Heart right ventricle (tissue), 16 donors: ENCODE data around the gene KRTAP10-6. TPM values are rescaled to one million over a fixed set of nuclear protein-coding genes. Genes with fewer than 3 reads are reported as not detected.
A peak's percentile ranks its signal among the peaks of the same experiment; 100 is the strongest.

ENCODE experiments used
- ATAC-seq, 8 donors: fragments of 200-7000 bp; cut with Tn5 transposase; one replicate each; pipeline ENCODE4 v1.9.1; 2020; ENCODE audit warnings: mild to moderate bottlenecking in 8 of 8, moderate library complexity in 8 of 8, moderate number of reproducible peaks in 1 of 8
- DNase-seq, 2 donors: peaks; one replicate each; pipeline ENCODE4 v3.0.0-alpha.2; 2020
- H3K27ac ChIP-seq, 10 donors: fragments of 200-600 bp; sonication (generic) in 2 of 10; one replicate each; pipeline versions ENCODE4 v1.5.0 to v1.8.0; 2020 to 2022; ENCODE audit warnings: mild to moderate bottlenecking in 3 of 10
- H3K27me3 ChIP-seq, 7 donors: fragments of 200-600 bp; one replicate each; pipeline ENCODE4 v1.8.0; 2021 to 2022; ENCODE audit warnings: mild to moderate bottlenecking in 2 of 7
- H3K36me3 ChIP-seq, 9 donors: fragments of 200-600 bp; sonication (generic) in 1 of 9; one replicate each; pipeline versions ENCODE4 v1.5.0 to v1.8.0; 2020 to 2022; ENCODE audit warnings: mild to moderate bottlenecking in 2 of 9
- H3K4me1 ChIP-seq, 9 donors: fragments of 200-600 bp; sonication (generic) in 1 of 9; one replicate each; pipeline versions ENCODE4 v1.5.0 to v1.8.0; 2020 to 2022; ENCODE audit warnings: mild to moderate bottlenecking in 4 of 9
- H3K4me3 ChIP-seq, 10 donors: fragments of 200-600 bp; sonication (generic) in 2 of 10; one replicate each; pipeline versions ENCODE4 v1.5.0 to v1.8.0; 2020 to 2022; ENCODE audit warnings: mild to moderate bottlenecking in 7 of 10, moderate library complexity in 2 of 10
- H3K9me3 ChIP-seq, 11 donors: fragments of 200-600 bp in 10 of 11; sonication (generic) in 2 of 11; one replicate each; pipeline versions ENCODE4 v1.5.0 to v1.8.0; 2013 to 2022; ENCODE audit warnings: mild to moderate bottlenecking in 2 of 11, control low read depth in 1 of 11, moderate library complexity in 1 of 11
- WGBS, 2 donors: extraction: QIAGEN DNeasy Blood & Tissue Kit; methylation state at CpG; one replicate each; pipeline ENCODE4 v1.1.7; 2013; ENCODE audit warnings: inconsistent platforms in 1 of 2; 5-methylcytosine and 5-hydroxymethylcytosine counted together
- intact Hi-C, 10 donors: fragments of 100-400 bp; cut with DNase I; formaldehyde crosslinking; loops; one replicate each; pipeline versions ENCODE4 v1.11.1 to v1.14.2; 2022
- polyA plus RNA-seq, 2 donors: library from polyadenylated mRNA; stranded (reverse); fragments of 200-250 nt; gene quantifications; one replicate each; pipeline ENCODE4 v1.2.3, GENCODE V29; 2013
- total RNA-seq, 10 donors: library from RNA; stranded (reverse); fragmentation: NEBNext Ultra II Directional in 3 of 10; extraction: Animal tissue kit (Norgen Biotek cat#: 25700) in 3 of 10; gene quantifications; one replicate each; pipeline versions ENCODE4 v1.2.1 to v1.2.4, GENCODE V29; 2021 to 2023
- TF ChIP-seq, protein P1 (sequence below), 9 donors: fragments of 200-600 bp; sonication (generic) in 2 of 9; IDR thresholded peaks; one replicate each; pipeline versions ENCODE4 v1.5.0 to v1.8.0; 2021 to 2022; ENCODE audit warnings: antibody characterized with exemption in 9 of 9, mild to moderate bottlenecking in 5 of 9, moderate library complexity in 1 of 9
- donor health status: Arrhythmogenic right ventricular cardiomyopathy.
- donor health status: ischemic (EF 13 %, LVEDD 7.1; RV severe dilation, severe dysfunction).
- donor health status: healthy with polysubstance abuse.
- donor health status: DM: no; HTN: yes; CAD: no.
- donor health status: DM: no; HTN: no; CAD: no.
- donor health status: ischemic (EF 25% LVEDD 6.9; RV normal size, moderate dysfunction).
- donor health status: ischemic (EF 25% LVEDD 5.7; RV mildly dilated, moderate dysfunction).
- donor health status: healthy.
- donor health status: DM: yes; HTN: yes; CAD: no.
- donor health status: Ischemic cardiomyopathy.
- donor health status: ischemic (EF 35%, LVEDD 5.7; RV mildly dilated, moderate dysfunction).
- donor health status: nonischemic (EF 11% LVEDD 7.7; RV severe dilation, severe dysfunction).
- donor health status: DM: yes; HTN: yes; CAD: no.
- donor health status: PGD.
- donor health status: ischemic (EF 29% LVEDD 5.4; RV normal size, mild dysfunction).
- donor health status: nonischemic (EF 23%, LVEDD 6.1; RV moderate dilation, normal function).

The KRTAP10-6 gene
- total and polyA plus RNA-seq, 12 donors: not detected

DNA sequence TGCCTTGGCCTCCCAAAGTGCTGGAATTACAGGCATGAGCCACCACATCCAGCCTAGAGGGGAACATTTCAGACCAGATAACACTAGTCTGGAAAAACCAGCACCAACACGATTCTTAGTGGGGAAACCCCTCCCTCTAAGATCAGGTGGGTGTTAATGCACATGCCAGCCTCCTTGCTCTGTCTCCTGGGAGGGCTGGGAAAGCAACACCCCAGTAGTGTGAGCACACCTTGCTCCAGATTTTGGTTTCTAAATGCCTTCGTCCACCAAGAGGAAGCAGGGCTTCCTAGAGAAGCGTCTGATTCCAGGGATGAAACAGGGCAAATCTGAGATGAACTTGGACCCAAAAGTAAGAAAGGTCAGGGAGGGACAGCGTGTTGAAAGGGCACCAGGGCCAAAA, 21.0 kb downstream of the KRTAP10-6 start:
- no peak for ATAC-seq
- intact Hi-C loops: no loop called here
- DNase-seq: no peak
- no peaks in the 10 kb centered on the region for H3K36me3 ChIP-seq
- H3K27me3 ChIP-seq: peaks cover 0 to 30% (median 0%) of the 10 kb centered on the region in 7 donors
- no peaks in the 10 kb centered on the region for H3K4me1 ChIP-seq
- no peak overlapping the region for H3K4me3 ChIP-seq
- H3K27ac ChIP-seq: no peak overlapping the region
- peaks cover 0 to 19% (median 0%) of the 10 kb centered on the region in 11 donors for H3K9me3 ChIP-seq
- WGBS, 2 donors: 64 to 72% methylated on average over 4 of the region's 4 CpGs
- TF ChIP-seq, protein P1, sequence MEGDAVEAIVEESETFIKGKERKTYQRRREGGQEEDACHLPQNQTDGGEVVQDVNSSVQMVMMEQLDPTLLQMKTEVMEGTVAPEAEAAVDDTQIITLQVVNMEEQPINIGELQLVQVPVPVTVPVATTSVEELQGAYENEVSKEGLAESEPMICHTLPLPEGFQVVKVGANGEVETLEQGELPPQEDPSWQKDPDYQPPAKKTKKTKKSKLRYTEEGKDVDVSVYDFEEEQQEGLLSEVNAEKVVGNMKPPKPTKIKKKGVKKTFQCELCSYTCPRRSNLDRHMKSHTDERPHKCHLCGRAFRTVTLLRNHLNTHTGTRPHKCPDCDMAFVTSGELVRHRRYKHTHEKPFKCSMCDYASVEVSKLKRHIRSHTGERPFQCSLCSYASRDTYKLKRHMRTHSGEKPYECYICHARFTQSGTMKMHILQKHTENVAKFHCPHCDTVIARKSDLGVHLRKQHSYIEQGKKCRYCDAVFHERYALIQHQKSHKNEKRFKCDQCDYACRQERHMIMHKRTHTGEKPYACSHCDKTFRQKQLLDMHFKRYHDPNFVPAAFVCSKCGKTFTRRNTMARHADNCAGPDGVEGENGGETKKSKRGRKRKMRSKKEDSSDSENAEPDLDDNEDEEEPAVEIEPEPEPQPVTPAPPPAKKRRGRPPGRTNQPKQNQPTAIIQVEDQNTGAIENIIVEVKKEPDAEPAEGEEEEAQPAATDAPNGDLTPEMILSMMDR (IDR thresholded peaks at IDR 0.05): no peak

- Histone ChIP-seq H3K4me1 (peaks cover 0 to 5% (median 0%) of the 10 kb centered on the region in 9 donors), H3K36me3 (no peaks in the 10 kb centered on the region), H3K27ac (no peak overlapping the region), H3K4me3 (no peak overlapping the region), H3K9me3 (peaks cover 0 to 19% (median 0%) of the 10 kb centered on the region in 11 donors), H3K27me3 (peaks cover 0 to 26% (median 0%) of the 10 kb centered on the region in 7 donors)
- no peak for ATAC-seq
- DNase-seq: no peak
- intact Hi-C loops: no loop called here
- TF ChIP-seq, protein P1 (IDR thresholded peaks at IDR 0.05): no peak
- 76 to 77% methylated on average over 12 of the region's 12 CpGs for WGBS, 2 donors
These were observed 22.3 kb downstream of the KRTAP10-6 start for GRCh38 chr21:44569861-44570517.

GRCh38 chr21:44568667-44569556, 23.4 kb downstream of the KRTAP10-6 start:
- DNase-seq: no peak
- Histone ChIP-seq H3K27ac (no peak overlapping the region), H3K9me3 (peaks cover 0 to 25% (median 1%) of the 10 kb centered on the region in 11 donors), H3K4me3 (no peak overlapping the region), H3K4me1 (peaks cover 0 to 6% (median 0%) of the 10 kb centered on the region in 9 donors), H3K27me3 (peaks cover 0 to 18% (median 0%) of the 10 kb centered on the region in 7 donors), H3K36me3 (no peaks in the 10 kb centered on the region)
- TF ChIP-seq, protein P1 (IDR thresholded peaks at IDR 0.05): no peak
- ATAC-seq: peak in 1 of 8 donors; percentile 55
- WGBS, 2 donors: 74 to 75% methylated on average over 27 of the region's 27 CpGs
- intact Hi-C loops: no loop called here

GRCh38 chr21:44568261-44568660, 24.0 kb downstream of the KRTAP10-6 start:
- Histone ChIP-seq H3K36me3 (no peaks in the 10 kb centered on the region), H3K9me3 (peaks cover 0 to 27% (median 3%) of the 10 kb centered on the region in 11 donors), H3K27me3 (peaks cover 0 to 15% (median 0%) of the 10 kb centered on the region in 7 donors), H3K4me1 (peaks cover 0 to 6% (median 0%) of the 10 kb centered on the region in 9 donors), H3K4me3 (no peak overlapping the region), H3K27ac (no peak overlapping the region)
- intact Hi-C loops: no loop called here
- ATAC-seq (no peak), DNase-seq (no peak)
- 70 to 73% methylated on average over 12 of the region's 12 CpGs for WGBS, 2 donors
- TF ChIP-seq, protein P1 (IDR thresholded peaks at IDR 0.05): no peak
